ENCODE data around the gene DDX59.

Gene DDX59

GRCh38 chr1:200640963-200641401, 28.7 kb downstream of the DDX59 start:
- TF ChIP-seq FOXP2 (optimal IDR thresholded peaks at IDR 0.05; ENCODE audit: borderline replicate concordance, extremely low read depth, extremely low read length, insufficient read depth) = no peak
- TF ChIP-seq SIN3A (IDR thresholded peaks at IDR 0.05; ENCODE audit: borderline replicate concordance, insufficient read depth, low read length) = no peak
- TF ChIP-seq, protein P1, sequence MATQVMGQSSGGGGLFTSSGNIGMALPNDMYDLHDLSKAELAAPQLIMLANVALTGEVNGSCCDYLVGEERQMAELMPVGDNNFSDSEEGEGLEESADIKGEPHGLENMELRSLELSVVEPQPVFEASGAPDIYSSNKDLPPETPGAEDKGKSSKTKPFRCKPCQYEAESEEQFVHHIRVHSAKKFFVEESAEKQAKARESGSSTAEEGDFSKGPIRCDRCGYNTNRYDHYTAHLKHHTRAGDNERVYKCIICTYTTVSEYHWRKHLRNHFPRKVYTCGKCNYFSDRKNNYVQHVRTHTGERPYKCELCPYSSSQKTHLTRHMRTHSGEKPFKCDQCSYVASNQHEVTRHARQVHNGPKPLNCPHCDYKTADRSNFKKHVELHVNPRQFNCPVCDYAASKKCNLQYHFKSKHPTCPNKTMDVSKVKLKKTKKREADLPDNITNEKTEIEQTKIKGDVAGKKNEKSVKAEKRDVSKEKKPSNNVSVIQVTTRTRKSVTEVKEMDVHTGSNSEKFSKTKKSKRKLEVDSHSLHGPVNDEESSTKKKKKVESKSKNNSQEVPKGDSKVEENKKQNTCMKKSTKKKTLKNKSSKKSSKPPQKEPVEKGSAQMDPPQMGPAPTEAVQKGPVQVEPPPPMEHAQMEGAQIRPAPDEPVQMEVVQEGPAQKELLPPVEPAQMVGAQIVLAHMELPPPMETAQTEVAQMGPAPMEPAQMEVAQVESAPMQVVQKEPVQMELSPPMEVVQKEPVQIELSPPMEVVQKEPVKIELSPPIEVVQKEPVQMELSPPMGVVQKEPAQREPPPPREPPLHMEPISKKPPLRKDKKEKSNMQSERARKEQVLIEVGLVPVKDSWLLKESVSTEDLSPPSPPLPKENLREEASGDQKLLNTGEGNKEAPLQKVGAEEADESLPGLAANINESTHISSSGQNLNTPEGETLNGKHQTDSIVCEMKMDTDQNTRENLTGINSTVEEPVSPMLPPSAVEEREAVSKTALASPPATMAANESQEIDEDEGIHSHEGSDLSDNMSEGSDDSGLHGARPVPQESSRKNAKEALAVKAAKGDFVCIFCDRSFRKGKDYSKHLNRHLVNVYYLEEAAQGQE (IDR thresholded peaks at IDR 0.05; ENCODE audit: insufficient read depth in 1 of 2, low read depth in 2 of 2, low read length in 2 of 2) = no peak
- no peak for TF ChIP-seq TAF1 (IDR thresholded peaks at IDR 0.05; ENCODE audit: borderline replicate concordance, insufficient read depth, low read length)
- no peak for TF ChIP-seq POLR2AphosphoS5 (IDR thresholded peaks at IDR 0.05; ENCODE audit: low read depth, low read length)

DNA sequence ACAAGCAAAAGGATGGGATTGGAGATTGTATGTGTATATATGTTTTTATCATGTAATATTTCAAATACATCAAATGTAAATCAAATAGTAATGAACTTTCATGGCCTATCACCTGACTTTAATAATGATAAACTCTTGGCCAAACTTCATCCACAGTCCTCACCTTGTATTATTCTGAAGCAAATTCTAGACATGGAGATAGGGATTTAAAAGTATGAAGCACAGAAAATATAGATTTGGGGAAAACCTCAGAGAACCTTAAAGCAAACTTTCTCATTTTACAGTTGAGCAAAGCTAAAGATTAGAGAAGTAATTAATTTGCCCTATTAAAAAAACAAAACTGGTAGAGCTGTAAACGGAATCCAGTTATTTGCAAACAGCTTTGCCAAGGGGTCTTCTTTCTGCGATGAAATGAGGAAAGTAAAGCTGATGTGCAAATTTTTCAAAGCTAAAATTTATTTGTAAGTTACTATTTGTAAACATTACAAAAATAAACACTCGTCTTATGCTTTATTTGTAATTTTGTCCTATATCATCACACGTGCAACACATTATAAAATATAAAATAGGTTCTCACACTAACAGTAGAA, 29.2 kb downstream of the DDX59 start:
- no peak for TF ChIP-seq TAF1 (IDR thresholded peaks at IDR 0.05; ENCODE audit: borderline replicate concordance, insufficient read depth, low read length)
- TF ChIP-seq, protein P1 (IDR thresholded peaks at IDR 0.05; ENCODE audit: insufficient read depth in 1 of 2, low read depth in 2 of 2, low read length in 2 of 2) = no peak
- TF ChIP-seq FOXP2 (optimal IDR thresholded peaks at IDR 0.05; ENCODE audit: borderline replicate concordance, extremely low read depth, extremely low read length, insufficient read depth) = no peak
- TF ChIP-seq SIN3A (IDR thresholded peaks at IDR 0.05; ENCODE audit: borderline replicate concordance, insufficient read depth, low read length) = no peak
- no peak for TF ChIP-seq POLR2AphosphoS5 (IDR thresholded peaks at IDR 0.05; ENCODE audit: low read depth, low read length)

GRCh38 chr1:200638073-200638472, 31.6 kb downstream of the DDX59 start:
- TF ChIP-seq POLR2AphosphoS5 (IDR thresholded peaks at IDR 0.05; ENCODE audit: low read depth, low read length) = no peak
- TF ChIP-seq, protein P1 (IDR thresholded peaks at IDR 0.05; ENCODE audit: insufficient read depth in 1 of 2, low read depth in 2 of 2, low read length in 2 of 2) = no peak
- TF ChIP-seq TAF1 (IDR thresholded peaks at IDR 0.05; ENCODE audit: borderline replicate concordance, insufficient read depth, low read length) = no peak
- no peak for TF ChIP-seq FOXP2 (optimal IDR thresholded peaks at IDR 0.05; ENCODE audit: borderline replicate concordance, extremely low read depth, extremely low read length, insufficient read depth)
- no peak for TF ChIP-seq SIN3A (IDR thresholded peaks at IDR 0.05; ENCODE audit: borderline replicate concordance, insufficient read depth, low read length)

GRCh38 chr1:200636681-200637080, 33.0 kb downstream of the DDX59 start:
- TF ChIP-seq, protein P1 (IDR thresholded peaks at IDR 0.05; ENCODE audit: insufficient read depth in 1 of 2, low read depth in 2 of 2, low read length in 2 of 2) = no peak
- TF ChIP-seq TAF1 (IDR thresholded peaks at IDR 0.05; ENCODE audit: borderline replicate concordance, insufficient read depth, low read length) (no peak), FOXP2 (optimal IDR thresholded peaks at IDR 0.05; ENCODE audit: borderline replicate concordance, extremely low read depth, extremely low read length, insufficient read depth) (no peak), POLR2AphosphoS5 (IDR thresholded peaks at IDR 0.05; ENCODE audit: low read depth, low read length) (no peak), SIN3A (IDR thresholded peaks at IDR 0.05; ENCODE audit: borderline replicate concordance, insufficient read depth, low read length) (no peak)

Data from PFSK-1 (cell line).